HepG2 (cell line): ENCODE results near the gene ASIC2.

Experiments
- DMAP1 ChIP-seq: IDR thresholded peaks from 2 replicates; pipeline ENCODE4 v1.6.1; 2016
- HIVEP1 ChIP-seq: sonication (generic); formaldehyde crosslinking; IDR thresholded peaks from 2 replicates; pipeline ENCODE4 v1.4.0; 2020; ENCODE audit warnings: mild to moderate bottlenecking, missing genetic modification reagents
- JUN ChIP-seq: sonication (generic); formaldehyde crosslinking; IDR thresholded peaks from 2 replicates; pipeline ENCODE4 v1.4.0; 2020; ENCODE audit warnings: mild to moderate bottlenecking, missing genetic modification reagents
- KAT7 ChIP-seq: IDR thresholded peaks from 2 replicates; pipeline ENCODE4 v1.6.1; 2018; ENCODE audit warnings: borderline replicate concordance, missing compliant biosample characterization
- NR1H2 ChIP-seq: sonication (generic); formaldehyde crosslinking; IDR thresholded peaks from 2 replicates; pipeline ENCODE4 v1.8.1; 2022; ENCODE audit warnings: low read depth, missing genetic modification reagents, borderline replicate concordance
- TF ChIP-seq, protein P1 (sequence below): IDR thresholded peaks from 2 replicates; pipeline ENCODE4 v1.6.1; 2012; ENCODE audit warnings: low read depth, low read length, improper control_type of control experiment
- TF ChIP-seq, protein P2 (sequence below): sonication (generic); formaldehyde crosslinking; IDR thresholded peaks from 2 replicates; pipeline ENCODE4 v1.4.0; 2020; ENCODE audit warnings: missing genetic modification reagents, borderline replicate concordance

- TF ChIP-seq, protein P1, sequence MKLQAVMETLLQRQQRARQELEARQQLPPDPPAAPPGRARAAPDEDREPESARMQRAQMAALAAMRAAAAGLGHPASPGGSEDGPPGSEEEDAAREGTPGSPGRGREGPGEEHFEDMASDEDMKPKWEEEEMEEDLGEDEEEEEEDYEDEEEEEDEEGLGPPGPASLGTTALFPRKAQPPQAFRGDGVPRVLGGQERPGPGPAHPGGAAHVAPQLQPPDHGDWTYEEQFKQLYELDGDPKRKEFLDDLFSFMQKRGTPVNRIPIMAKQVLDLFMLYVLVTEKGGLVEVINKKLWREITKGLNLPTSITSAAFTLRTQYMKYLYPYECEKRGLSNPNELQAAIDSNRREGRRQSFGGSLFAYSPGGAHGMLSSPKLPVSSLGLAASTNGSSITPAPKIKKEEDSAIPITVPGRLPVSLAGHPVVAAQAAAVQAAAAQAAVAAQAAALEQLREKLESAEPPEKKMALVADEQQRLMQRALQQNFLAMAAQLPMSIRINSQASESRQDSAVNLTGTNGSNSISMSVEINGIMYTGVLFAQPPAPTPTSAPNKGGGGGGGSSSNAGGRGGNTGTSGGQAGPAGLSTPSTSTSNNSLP, result no peak
- TF ChIP-seq JUN (CRISPR knock-in tag) (no peak), HIVEP1 (CRISPR knock-in tag) (no peak), NR1H2 (CRISPR knock-in tag) (no peak), DMAP1 (CRISPR knock-in tag) (no peak), KAT7 (CRISPR knock-in tag) (no peak)
- TF ChIP-seq, protein P2, sequence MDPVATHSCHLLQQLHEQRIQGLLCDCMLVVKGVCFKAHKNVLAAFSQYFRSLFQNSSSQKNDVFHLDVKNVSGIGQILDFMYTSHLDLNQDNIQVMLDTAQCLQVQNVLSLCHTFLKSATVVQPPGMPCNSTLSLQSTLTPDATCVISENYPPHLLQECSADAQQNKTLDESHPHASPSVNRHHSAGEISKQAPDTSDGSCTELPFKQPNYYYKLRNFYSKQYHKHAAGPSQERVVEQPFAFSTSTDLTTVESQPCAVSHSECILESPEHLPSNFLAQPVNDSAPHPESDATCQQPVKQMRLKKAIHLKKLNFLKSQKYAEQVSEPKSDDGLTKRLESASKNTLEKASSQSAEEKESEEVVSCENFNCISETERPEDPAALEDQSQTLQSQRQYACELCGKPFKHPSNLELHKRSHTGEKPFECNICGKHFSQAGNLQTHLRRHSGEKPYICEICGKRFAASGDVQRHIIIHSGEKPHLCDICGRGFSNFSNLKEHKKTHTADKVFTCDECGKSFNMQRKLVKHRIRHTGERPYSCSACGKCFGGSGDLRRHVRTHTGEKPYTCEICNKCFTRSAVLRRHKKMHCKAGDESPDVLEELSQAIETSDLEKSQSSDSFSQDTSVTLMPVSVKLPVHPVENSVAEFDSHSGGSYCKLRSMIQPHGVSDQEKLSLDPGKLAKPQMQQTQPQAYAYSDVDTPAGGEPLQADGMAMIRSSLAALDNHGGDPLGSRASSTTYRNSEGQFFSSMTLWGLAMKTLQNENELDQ, result no peak
These were observed 247.9 kb downstream of the ASIC2 start for GRCh38 chr17:33045216-33045615.
